Stimulated activated CD8-positive, alpha-beta memory T cell treated with anti-CD3 and anti-CD28 coated beads, Interleukin-12 subunit alpha, Interleukin-12 subunit beta, amount 100 ng/mL, for 4 hours (primary cell): ENCODE data around the gene FAM229A.

Experiments
- DNase-seq: peaks from one replicate; pipeline ENCODE4 v3.0.0-alpha.2; 2020; ENCODE audit warnings: low read depth

Gene FAM229A

DNA sequence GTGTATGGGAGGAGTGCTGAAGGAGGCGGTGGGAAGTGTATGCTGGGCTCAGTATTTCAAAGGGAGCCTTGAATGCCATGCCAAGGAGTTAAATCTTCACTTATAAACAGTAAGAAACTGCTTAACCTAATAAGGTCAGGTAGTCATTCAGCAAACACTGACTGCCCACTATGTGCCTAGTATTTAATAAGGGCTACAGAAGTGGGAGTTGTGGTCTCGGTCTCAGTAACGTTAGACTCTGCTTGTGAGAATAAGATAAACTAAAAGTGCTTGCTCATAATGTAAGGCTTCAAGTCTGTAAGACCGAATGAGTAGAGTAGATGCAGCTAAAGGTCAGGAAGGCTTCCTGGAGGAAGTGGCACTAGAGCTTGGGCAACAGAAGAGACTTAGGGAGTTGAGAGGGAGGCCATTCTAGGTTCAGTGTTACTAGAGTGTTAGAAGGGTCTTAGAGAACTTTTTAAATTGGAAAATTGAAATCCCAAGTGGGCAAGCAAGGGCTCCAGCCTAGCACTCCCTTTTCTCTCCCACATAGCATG is 32.3 kb downstream of the FAM229A start:
- DNase-seq: no peak

DNA sequence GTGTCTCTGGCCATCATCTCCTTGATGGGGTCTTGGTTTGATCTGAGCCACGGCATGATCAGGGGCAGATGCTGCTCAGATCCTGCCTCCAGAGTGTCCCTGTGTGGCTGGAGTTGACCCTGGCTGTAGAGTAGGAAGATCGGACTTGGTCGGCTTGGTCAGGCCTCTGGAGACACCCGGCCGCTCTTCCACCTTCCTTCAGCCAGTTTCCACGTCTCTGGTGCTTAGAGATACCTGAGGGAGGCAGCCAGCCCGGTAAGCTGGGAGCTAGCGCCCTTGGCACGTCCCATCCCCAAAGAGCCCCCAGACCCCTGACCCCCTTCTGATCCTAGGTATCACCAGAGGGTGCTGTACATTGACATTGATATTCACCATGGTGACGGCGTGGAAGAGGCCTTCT is 35.1 kb downstream of the FAM229A start:
- DNase-seq: no peak

DNA sequence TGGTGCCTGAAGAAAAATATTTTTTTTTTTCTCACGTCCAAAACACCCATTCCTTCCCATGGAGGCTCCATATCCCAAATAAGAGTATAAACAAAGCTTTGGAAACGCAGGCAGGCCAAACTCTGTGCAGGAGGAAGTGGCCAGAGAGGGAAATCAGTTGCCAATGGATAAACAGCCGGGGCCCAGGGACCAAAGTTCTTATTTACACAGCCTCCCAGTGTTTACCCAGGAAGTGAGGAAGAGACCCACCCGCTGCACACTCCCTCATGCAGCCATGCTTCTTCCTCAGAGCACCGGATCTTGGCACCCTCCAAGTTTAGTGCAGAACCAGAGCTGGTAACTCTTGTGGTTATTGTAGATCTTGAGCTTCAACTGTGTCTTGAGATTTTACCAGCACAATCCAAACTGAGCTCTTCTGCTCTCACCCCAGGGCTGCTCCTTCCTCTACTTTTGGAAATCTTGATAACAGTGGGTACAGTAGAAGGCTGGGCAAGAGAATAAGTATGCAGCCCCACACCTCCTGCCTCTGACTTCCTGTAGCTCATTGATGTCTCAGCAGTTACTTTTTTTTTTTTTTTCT is 40.5 kb downstream of the FAM229A start:
- DNase-seq: no peak

DNA sequence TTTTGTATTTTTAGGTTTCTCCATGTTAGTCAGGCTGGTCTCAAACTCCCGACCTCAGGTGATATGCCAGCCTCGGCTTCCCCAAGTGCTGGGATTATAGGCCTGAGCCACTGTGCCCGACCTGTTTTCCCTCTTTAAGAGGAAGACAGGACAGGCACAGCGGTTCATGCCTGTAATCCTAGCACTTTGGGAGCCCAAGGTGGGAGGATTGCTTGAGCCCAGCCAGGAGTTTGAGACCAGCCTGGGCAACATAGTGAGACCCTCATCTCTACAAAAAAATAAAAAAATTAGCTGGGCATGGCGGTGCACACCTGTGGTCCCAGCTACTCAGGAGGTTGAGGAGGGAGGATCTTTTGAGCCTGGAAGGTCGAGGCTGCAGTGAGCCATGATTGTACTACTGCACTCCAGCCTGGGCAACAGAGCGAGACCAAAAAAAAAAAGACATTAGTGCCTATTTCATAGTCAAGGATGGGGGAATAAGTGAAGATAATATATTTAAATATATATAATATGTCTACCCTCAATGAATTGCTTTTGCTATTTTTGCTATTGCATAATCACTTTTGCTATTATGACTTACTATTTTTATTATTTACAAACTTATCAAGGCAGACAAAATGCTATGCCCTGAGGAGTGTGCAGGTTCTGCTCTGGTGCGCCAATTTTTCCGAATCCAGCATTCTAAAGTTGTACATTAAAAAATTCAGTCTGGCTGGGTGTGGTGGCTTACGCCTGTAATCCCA is 44.0 kb downstream of the FAM229A start:
- no peak for DNase-seq

DNA sequence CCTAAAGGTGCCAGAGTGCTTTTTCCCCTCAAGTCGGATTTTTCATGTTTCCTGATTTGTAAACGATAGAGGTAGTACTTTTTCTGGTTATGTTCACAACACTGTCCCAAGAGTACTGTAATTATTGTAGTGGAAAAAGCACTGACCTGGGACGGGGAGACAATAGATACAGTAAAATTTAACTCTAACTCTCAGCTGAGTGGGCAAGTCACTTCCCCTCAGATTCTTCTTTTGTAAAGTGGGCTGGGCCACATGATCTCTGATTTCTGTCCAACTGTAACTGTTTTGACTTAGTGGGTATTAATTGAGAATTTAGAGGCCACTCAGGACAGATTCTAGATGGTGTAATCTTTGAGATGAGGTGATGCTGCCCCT is 45.4 kb downstream of the FAM229A start:
- DNase-seq: no peak

DNA sequence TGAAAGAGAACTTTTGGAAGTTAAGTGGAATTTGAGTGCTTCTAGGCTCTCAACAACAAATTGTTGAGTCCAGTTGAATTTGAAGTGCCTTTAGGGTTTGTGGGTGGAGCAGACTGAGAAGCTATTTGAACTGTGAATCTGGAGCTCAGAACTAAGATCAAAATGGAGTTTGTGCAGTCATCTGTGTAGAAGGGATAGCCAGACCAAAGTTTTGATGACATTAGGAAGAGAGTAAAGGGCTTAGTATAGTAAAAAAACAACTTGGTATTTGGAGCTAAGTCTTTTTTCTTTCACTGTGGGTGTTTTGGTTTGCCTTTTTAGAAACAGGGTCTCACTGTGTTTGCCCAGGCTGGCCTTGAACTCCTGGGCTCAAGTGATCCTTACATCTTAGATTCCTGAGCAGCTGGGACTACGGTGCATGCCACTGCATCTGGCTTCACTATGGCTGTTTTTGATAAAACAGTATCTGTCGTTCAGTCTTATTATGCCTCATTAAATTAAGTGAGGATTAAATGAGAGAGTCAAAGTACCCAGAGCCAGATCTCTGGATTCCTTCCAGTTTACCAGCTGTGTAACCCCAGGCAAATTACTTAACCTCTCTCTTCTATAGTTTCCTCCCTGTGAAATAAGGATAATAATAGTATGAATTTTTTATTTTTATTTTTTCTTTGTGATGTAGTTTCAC is 50.4 kb downstream of the FAM229A start:
- no peak for DNase-seq
